Tibial artery (tissue), 4 donors: Measurements from ENCODE around the gene ZGPAT.

Experiments used
- DNase-seq, 2 donors: peaks; one replicate each; pipeline ENCODE4 v3.0.0-alpha.2; 2019
- H3K27ac ChIP-seq, 2 donors: fragments of 200-600 bp; sonication (generic) in 1 of 2; 1 replicate in 1 of 2; 2 replicates in 1 of 2; pipeline ENCODE4 v1.5.1; 2018 to 2019; ENCODE audit warnings: mild to moderate bottlenecking in 1 of 2
- H3K27me3 ChIP-seq, 2 donors: fragments of 200-600 bp; sonication (generic) in 1 of 2; one replicate each; pipeline versions ENCODE4 v1.5.1 to v1.6.0; 2016 to 2019
- H3K36me3 ChIP-seq, 3 donors: fragments of 200-600 bp; sonication (generic) in 2 of 3; one replicate each; pipeline ENCODE4 v1.5.1; 2016 to 2019; ENCODE audit warnings: mild to moderate bottlenecking in 2 of 3
- H3K4me1 ChIP-seq, 4 donors: fragments of 200-600 bp; sonication (generic) in 2 of 4; 1 replicate in 3 of 4; 2 replicates in 1 of 4; pipeline ENCODE4 v1.5.1; 2016 to 2019
- H3K4me3 ChIP-seq, 2 donors: fragments of 200-600 bp; sonication (generic) in 1 of 2; 1 replicate in 1 of 2; 2 replicates in 1 of 2; pipeline ENCODE4 v1.5.1; 2018 to 2019; ENCODE audit warnings: mild to moderate bottlenecking in 2 of 2
- H3K9me3 ChIP-seq, 3 donors: fragments of 200-600 bp; sonication (generic) in 1 of 3; one replicate each; pipeline ENCODE4 v1.5.1; 2016 to 2019
- intact Hi-C: fragments of 100-400 bp; cut with DNase I; formaldehyde crosslinking; loops from one replicate; pipeline ENCODE4 v1.15.0; 2023; ENCODE audit warnings: low total_unique reads
- TF ChIP-seq, protein P1 (sequence below), 2 experiments: fragments of 200-600 bp in 1 of 2; fragments of 450-650 bp in 1 of 2; IDR thresholded peaks; one replicate each; pipeline ENCODE4 v1.5.1; 2017 to 2019; ENCODE audit warnings: antibody characterized with exemption in 2 of 2, mild to moderate bottlenecking in 1 of 2, moderate library complexity in 1 of 2

ZGPAT gene

DNA sequence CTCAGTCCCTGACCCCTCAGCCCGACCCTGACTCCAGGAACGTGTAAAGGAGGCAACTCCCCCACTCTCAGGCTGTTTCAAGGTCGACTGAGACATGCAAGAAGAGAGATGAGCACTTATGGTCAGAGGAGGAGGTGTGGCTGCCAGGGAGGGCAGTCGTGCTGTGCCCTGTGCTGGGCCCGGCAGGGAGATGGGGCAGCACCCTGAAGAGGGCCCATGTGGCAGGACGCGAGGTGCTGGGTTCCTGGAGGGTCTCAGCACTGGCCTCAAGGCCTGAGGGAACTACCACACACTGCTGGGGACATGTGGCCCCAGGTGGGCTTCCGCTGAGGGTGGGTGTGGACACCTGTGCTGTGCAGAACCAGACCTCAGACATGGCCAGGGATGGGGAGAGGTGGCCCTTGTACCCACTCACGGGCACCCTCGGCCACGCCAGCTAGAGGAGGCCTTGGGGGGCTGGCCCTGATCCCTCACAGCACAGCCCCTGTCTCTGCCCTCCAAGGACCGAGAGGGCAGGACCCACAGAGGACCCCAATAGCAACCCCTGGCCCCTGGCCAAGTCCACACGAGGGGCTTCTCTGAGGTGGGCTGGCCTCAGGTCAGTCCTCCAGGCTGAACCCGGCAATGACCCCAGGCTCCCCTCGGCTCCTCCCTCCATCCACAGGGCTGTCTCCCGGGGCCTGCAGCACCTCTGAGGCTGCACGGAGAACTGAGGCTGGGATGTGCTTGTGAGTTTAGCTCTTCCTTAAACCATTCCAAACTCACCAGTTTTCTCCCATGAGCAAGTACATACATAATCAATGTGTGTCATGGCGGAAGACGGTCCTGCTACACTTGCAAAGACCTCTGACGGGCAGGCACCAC lies 40.5 kb downstream of the ZGPAT start:
- no peak for DNase-seq
- Histone ChIP-seq H3K4me1 (no peaks in the 10 kb centered on the region), H3K27ac (no peak overlapping the region), H3K9me3 (no peaks in the 10 kb centered on the region), H3K27me3 (no peaks in the 10 kb centered on the region), H3K4me3 (no peak overlapping the region), H3K36me3 (peaks cover 4 to 35% (median 5%) of the 10 kb centered on the region in 3 donors)
- intact Hi-C loops = loop anchor here (10.0 kb wide), 1 partner anchor 124 kb away; the partner anchor contains the start of gene GMEB2
- TF ChIP-seq, protein P1, sequence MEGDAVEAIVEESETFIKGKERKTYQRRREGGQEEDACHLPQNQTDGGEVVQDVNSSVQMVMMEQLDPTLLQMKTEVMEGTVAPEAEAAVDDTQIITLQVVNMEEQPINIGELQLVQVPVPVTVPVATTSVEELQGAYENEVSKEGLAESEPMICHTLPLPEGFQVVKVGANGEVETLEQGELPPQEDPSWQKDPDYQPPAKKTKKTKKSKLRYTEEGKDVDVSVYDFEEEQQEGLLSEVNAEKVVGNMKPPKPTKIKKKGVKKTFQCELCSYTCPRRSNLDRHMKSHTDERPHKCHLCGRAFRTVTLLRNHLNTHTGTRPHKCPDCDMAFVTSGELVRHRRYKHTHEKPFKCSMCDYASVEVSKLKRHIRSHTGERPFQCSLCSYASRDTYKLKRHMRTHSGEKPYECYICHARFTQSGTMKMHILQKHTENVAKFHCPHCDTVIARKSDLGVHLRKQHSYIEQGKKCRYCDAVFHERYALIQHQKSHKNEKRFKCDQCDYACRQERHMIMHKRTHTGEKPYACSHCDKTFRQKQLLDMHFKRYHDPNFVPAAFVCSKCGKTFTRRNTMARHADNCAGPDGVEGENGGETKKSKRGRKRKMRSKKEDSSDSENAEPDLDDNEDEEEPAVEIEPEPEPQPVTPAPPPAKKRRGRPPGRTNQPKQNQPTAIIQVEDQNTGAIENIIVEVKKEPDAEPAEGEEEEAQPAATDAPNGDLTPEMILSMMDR (IDR thresholded peaks at IDR 0.05) = no peak

GRCh38 chr20:63748934-63749270 lies 41.1 kb downstream of the ZGPAT start:
- no peak for DNase-seq
- Histone ChIP-seq H3K27ac (no peak overlapping the region), H3K9me3 (no peaks in the 10 kb centered on the region), H3K4me1 (no peaks in the 10 kb centered on the region), H3K36me3 (peaks cover 0 to 29% (median 0%) of the 10 kb centered on the region in 3 donors), H3K4me3 (no peak overlapping the region), H3K27me3 (no peaks in the 10 kb centered on the region)
- TF ChIP-seq, protein P1 (IDR thresholded peaks at IDR 0.05) = no peak
- intact Hi-C loops = loop anchor here (10.0 kb wide), 1 partner anchor 124 kb away; the partner anchor contains the start of gene GMEB2

DNA sequence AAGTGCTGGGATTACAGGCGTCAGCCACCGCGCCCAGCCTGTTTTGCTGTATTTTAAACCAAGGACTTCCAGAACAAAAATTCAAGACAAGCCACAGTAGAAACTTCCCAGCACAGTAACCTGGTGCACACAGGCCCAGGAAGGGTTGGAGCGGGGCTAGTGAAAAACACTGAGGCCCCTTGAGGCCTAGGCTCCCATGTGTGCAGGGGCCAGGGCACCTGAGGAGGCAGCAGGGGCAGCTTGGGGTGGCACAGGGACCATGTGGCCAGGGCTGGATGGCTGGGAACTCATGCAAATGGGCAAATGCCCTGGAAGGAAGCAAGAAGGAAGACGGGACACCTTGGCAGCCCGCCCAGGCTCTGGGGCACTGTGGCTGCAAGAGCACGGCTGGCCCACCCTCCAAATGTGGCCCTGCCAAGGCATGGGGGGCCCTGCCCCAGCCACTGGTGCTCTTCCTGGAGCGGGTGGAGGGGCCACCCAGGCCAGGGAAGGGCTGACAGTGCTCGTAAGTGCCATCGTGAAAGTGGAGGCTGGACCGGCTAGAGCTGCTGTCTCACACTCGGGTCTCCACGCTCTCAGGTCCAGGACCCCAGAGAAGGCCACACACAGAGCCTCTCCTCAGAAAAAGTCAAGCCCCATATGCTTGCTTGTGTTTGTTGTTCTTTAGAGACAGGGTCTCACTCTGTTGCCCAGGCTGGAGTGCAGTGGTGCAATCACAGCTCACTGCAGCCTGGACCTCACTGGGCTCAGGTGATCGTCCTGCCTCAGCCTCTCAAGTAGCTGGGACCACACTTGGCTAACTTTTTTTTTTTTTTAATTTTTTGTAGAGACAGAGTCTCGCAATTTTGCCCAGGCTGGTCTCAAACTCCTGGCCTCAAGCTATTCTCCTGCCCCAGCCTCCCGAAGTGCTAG lies 42.0 kb downstream of the ZGPAT start:
- intact Hi-C loops = loop anchor here (10.0 kb wide), 1 partner anchor 125 kb away; the partner anchor contains the start of gene GMEB2
- H3K9me3 ChIP-seq = no peaks in the 10 kb centered on the region
- TF ChIP-seq, protein P1 (IDR thresholded peaks at IDR 0.05) = no peak
- no peaks in the 10 kb centered on the region for H3K4me1 ChIP-seq
- no peaks in the 10 kb centered on the region for H3K27me3 ChIP-seq
- no peak overlapping the region for H3K4me3 ChIP-seq
- H3K36me3 ChIP-seq = peaks cover 0 to 28% (median 0%) of the 10 kb centered on the region in 3 donors
- H3K27ac ChIP-seq = no peak overlapping the region
- DNase-seq = no peak

DNA sequence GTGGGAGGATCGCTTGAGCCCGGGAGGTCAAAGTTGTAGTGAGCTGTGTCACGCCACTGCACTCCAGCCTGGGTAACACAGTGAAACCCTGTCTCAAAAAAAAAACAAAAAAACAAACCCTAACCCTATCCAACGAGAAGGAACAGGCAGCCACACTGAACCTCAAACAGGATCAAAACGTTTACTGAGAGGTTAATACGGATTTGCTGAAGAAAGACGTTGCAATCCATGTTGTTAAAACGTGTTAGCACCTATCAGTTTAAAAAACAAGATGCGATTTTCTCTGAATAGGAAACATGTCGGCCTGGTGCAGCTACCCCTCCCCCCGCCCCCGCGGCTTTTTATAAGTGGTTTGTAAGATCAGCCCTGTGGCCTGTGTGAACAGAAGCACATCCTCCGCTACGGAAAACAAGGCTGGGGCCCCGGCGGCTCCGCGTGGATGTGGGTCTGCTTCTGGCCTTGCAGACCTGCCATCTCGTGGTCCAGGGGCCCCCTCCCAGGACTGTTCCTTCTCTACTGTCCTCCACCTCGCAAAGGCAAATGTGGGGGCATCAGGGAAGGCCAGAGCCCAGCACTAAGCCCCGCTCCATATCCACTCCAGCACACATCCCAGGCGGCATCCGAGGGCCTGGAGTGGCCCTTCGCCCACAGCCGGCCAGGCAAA lies 43.1 kb downstream of the ZGPAT start:
- no peaks in the 10 kb centered on the region for H3K4me1 ChIP-seq
- H3K9me3 ChIP-seq = no peaks in the 10 kb centered on the region
- no peak overlapping the region for H3K4me3 ChIP-seq
- no peaks in the 10 kb centered on the region for H3K27me3 ChIP-seq
- intact Hi-C loops = no loop called here
- H3K36me3 ChIP-seq = peaks cover 0 to 26% (median 0%) of the 10 kb centered on the region in 3 donors
- no peak for DNase-seq
- H3K27ac ChIP-seq = no peak overlapping the region
- TF ChIP-seq, protein P1 (IDR thresholded peaks at IDR 0.05) = no peak
